BLaER1 treated with 17β-estradiol and CSF1 and Interleukin-3, amounts not matched to agents 10 nM and 100 nM (cell line): ENCODE data around the gene TANK.

ENCODE experiments used
- H3K27ac ChIP-seq, 11 experiments: shearing (Covaris generic); formaldehyde crosslinking; 2 replicates each; pipeline ENCODE4 v1.8.1; 2022
- H3K27me3 ChIP-seq, 11 experiments: shearing (Covaris generic); formaldehyde crosslinking; 2 replicates each; pipeline ENCODE4 v1.8.1; 2022
- H3K36me3 ChIP-seq, 11 experiments: shearing (Covaris generic); formaldehyde crosslinking; 2 replicates each; pipeline ENCODE4 v1.8.1; 2022
- H3K4me1 ChIP-seq, 10 experiments: shearing (Covaris generic); formaldehyde crosslinking; 2 replicates each; pipeline ENCODE4 v1.8.1; 2022
- H3K4me2 ChIP-seq, 11 experiments: shearing (Covaris generic); formaldehyde crosslinking; 2 replicates each; pipeline ENCODE4 v1.8.1; 2022
- H3K4me3 ChIP-seq, 10 experiments: shearing (Covaris generic); formaldehyde crosslinking; 2 replicates each; pipeline ENCODE4 v1.8.1; 2022
- H3K9ac ChIP-seq, 11 experiments: shearing (Covaris generic); formaldehyde crosslinking; 2 replicates each; pipeline ENCODE4 v1.8.1; 2022
- H3K9me3 ChIP-seq, 11 experiments: shearing (Covaris generic); formaldehyde crosslinking; replicated peaks in 1 of 11; 2 replicates each; pipeline ENCODE4 v1.8.1; 2022
- H4K20me1 ChIP-seq, 11 experiments: shearing (Covaris generic); formaldehyde crosslinking; 2 replicates each; pipeline ENCODE4 v1.8.1; 2022
- Cebpa-rat ChIP-seq, 11 experiments: shearing (Covaris generic); IDR thresholded peaks; 2 replicates each; pipeline ENCODE4 v1.8.1; 2022

The TANK gene

GRCh38 chr2:161208527-161209139 lies 48.4 kb downstream of the TANK start:
- Histone ChIP-seq H3K27ac (no peak overlapping the region), H3K27me3 (no peaks in the 10 kb centered on the region), H3K4me2 (no peak overlapping the region), H3K9ac (no peak overlapping the region), H3K36me3 (peaks cover 47 to 100% (median 82%) of the 10 kb centered on the region in 11 experiments), H4K20me1 (peaks cover 0 to 99% (median 5%) of the 10 kb centered on the region in 11 experiments; a peak in 8 of 22 replicates), H3K4me1 (peaks cover 0 to 53% (median 0%) of the 10 kb centered on the region in 10 experiments; a peak in 5 of 20 replicates), H3K9me3 (peaks cover 0 to 6% (median 0%) of the 10 kb centered on the region in 11 experiments; a peak in 1 of 22 replicates), H3K4me3 (no peak overlapping the region)
- no peak for TF ChIP-seq Cebpa-rat (IDR thresholded peaks at IDR 0.05)

- H3K36me3 ChIP-seq = peaks cover 39 to 100% (median 82%) of the 10 kb centered on the region in 11 experiments
- peaks cover 0 to 6% (median 0%) of the 10 kb centered on the region in 11 experiments; a peak in 1 of 22 replicates for H3K9me3 ChIP-seq
- H3K4me1 ChIP-seq = peaks cover 0 to 40% (median 0%) of the 10 kb centered on the region in 10 experiments; a peak in 5 of 20 replicates
- no peak overlapping the region for H3K27ac ChIP-seq
- H3K4me2 ChIP-seq = no peak overlapping the region
- no peaks in the 10 kb centered on the region for H3K27me3 ChIP-seq
- no peak for TF ChIP-seq Cebpa-rat (IDR thresholded peaks at IDR 0.05)
- peaks cover 0 to 99% (median 4%) of the 10 kb centered on the region in 11 experiments; a peak in 8 of 22 replicates for H4K20me1 ChIP-seq
- H3K4me3 ChIP-seq = no peak overlapping the region
- H3K9ac ChIP-seq = no peak overlapping the region
These were observed 49.7 kb downstream of the TANK start for GRCh38 chr2:161209902-161210301.

- no peak overlapping the region for H3K27ac ChIP-seq
These were observed 57.5 kb downstream of the TANK start for GRCh38 chr2:161217597-161218185.

GRCh38 chr2:161219211-161219610 lies 59.0 kb downstream of the TANK start:
- peaks cover 0 to 92% (median 61%) of the 10 kb centered on the region in 11 experiments for H3K36me3 ChIP-seq
- H3K4me3 ChIP-seq = no peak overlapping the region
- no peak overlapping the region for H3K4me2 ChIP-seq
- no peak overlapping the region for H3K9ac ChIP-seq
- no peaks in the 10 kb centered on the region for H3K4me1 ChIP-seq
- no peak for TF ChIP-seq Cebpa-rat (IDR thresholded peaks at IDR 0.05)
- H3K27me3 ChIP-seq = no peaks in the 10 kb centered on the region
- H3K9me3 ChIP-seq = no peaks in the 10 kb centered on the region
- no peak overlapping the region for H3K27ac ChIP-seq
- H4K20me1 ChIP-seq = peaks cover 0 to 99% (median 37%) of the 10 kb centered on the region in 11 experiments; a peak in 14 of 22 replicates

More at GRCh38 chr2:161217597-161218185, 57.5 kb downstream of the TANK start:
- TF ChIP-seq Cebpa-rat (IDR thresholded peaks at IDR 0.05) = no peak
- Histone ChIP-seq H3K4me2 (no peak overlapping the region), H3K9ac (no peak overlapping the region), H3K9me3 (peaks cover 0 to 5% (median 0%) of the 10 kb centered on the region in 11 experiments; a peak in 1 of 22 replicates), H3K4me1 (no peaks in the 10 kb centered on the region), H4K20me1 (peaks cover 0 to 99% (median 33%) of the 10 kb centered on the region in 11 experiments; a peak in 14 of 22 replicates), H3K4me3 (no peak overlapping the region), H3K27me3 (no peaks in the 10 kb centered on the region), H3K36me3 (peaks cover 8 to 97% (median 70%) of the 10 kb centered on the region in 11 experiments)

- Histone ChIP-seq H4K20me1 (peaks cover 0 to 99% (median 25%) of the 10 kb centered on the region in 11 experiments; a peak in 15 of 22 replicates), H3K36me3 (peaks cover 29 to 92% (median 65%) of the 10 kb centered on the region in 11 experiments), H3K27ac (no peak overlapping the region), H3K4me2 (no peak overlapping the region), H3K4me1 (no peaks in the 10 kb centered on the region), H3K9me3 (no peaks in the 10 kb centered on the region), H3K9ac (no peak overlapping the region), H3K27me3 (no peaks in the 10 kb centered on the region), H3K4me3 (no peak overlapping the region)
- no peak for TF ChIP-seq Cebpa-rat (IDR thresholded peaks at IDR 0.05)
These were observed 63.0 kb downstream of the TANK start for GRCh38 chr2:161223139-161223732.

- no peak overlapping the region for H3K27ac ChIP-seq
- no peak for TF ChIP-seq Cebpa-rat (IDR thresholded peaks at IDR 0.05)
These were observed 68.4 kb downstream of the TANK start for GRCh38 chr2:161228511-161229240.

GRCh38 chr2:161230959-161231358 lies 70.7 kb downstream of the TANK start:
- no peak overlapping the region for H3K27ac ChIP-seq
- peaks cover 13 to 99% (median 45%) of the 10 kb centered on the region in 11 experiments; a peak in 19 of 22 replicates for H4K20me1 ChIP-seq
- H3K9me3 ChIP-seq = no peaks in the 10 kb centered on the region
- H3K36me3 ChIP-seq = peaks cover 39 to 91% (median 76%) of the 10 kb centered on the region in 11 experiments
- TF ChIP-seq Cebpa-rat (IDR thresholded peaks at IDR 0.05) = no peak
- H3K4me3 ChIP-seq = no peak overlapping the region
- H3K9ac ChIP-seq = no peak overlapping the region
- no peak overlapping the region for H3K4me2 ChIP-seq
- H3K27me3 ChIP-seq = peaks cover 0 to 17% (median 7%) of the 10 kb centered on the region in 11 experiments; a peak in 13 of 22 replicates
- H3K4me1 ChIP-seq = peaks cover 0 to 6% (median 0%) of the 10 kb centered on the region in 10 experiments; a peak in 1 of 20 replicates

More at GRCh38 chr2:161228511-161229240, 68.4 kb downstream of the TANK start:
- H3K4me2 ChIP-seq = no peak overlapping the region
- peaks cover 45 to 97% (median 86%) of the 10 kb centered on the region in 11 experiments for H3K36me3 ChIP-seq
- peaks cover 8 to 100% (median 37%) of the 10 kb centered on the region in 11 experiments; a peak in 18 of 22 replicates for H4K20me1 ChIP-seq
- no peaks in the 10 kb centered on the region for H3K9me3 ChIP-seq
- H3K27me3 ChIP-seq = peaks cover 0 to 4% (median 0%) of the 10 kb centered on the region in 11 experiments; a peak in 1 of 22 replicates
- no peaks in the 10 kb centered on the region for H3K4me1 ChIP-seq
- H3K4me3 ChIP-seq = no peak overlapping the region
- no peak overlapping the region for H3K9ac ChIP-seq

- Histone ChIP-seq H3K36me3 (peaks cover 36 to 89% (median 75%) of the 10 kb centered on the region in 11 experiments), H3K27me3 (peaks cover 10 to 32% (median 23%) of the 10 kb centered on the region in 11 experiments), H3K9me3 (peaks cover 0 to 11% (median 5%) of the 10 kb centered on the region in 11 experiments; a peak in 13 of 22 replicates), H3K27ac (no peak overlapping the region), H3K4me2 (no peak overlapping the region), H4K20me1 (peaks cover 23 to 99% (median 58%) of the 10 kb centered on the region in 11 experiments), H3K9ac (no peak overlapping the region), H3K4me3 (no peak overlapping the region), H3K4me1 (peaks cover 0 to 13% (median 4%) of the 10 kb centered on the region in 10 experiments; a peak in 11 of 20 replicates)
- no peak for TF ChIP-seq Cebpa-rat (IDR thresholded peaks at IDR 0.05)
These were observed 72.3 kb downstream of the TANK start for GRCh38 chr2:161232571-161232970.
